ENCODE results near the gene ZBTB7A.

The ZBTB7A gene

DNA sequence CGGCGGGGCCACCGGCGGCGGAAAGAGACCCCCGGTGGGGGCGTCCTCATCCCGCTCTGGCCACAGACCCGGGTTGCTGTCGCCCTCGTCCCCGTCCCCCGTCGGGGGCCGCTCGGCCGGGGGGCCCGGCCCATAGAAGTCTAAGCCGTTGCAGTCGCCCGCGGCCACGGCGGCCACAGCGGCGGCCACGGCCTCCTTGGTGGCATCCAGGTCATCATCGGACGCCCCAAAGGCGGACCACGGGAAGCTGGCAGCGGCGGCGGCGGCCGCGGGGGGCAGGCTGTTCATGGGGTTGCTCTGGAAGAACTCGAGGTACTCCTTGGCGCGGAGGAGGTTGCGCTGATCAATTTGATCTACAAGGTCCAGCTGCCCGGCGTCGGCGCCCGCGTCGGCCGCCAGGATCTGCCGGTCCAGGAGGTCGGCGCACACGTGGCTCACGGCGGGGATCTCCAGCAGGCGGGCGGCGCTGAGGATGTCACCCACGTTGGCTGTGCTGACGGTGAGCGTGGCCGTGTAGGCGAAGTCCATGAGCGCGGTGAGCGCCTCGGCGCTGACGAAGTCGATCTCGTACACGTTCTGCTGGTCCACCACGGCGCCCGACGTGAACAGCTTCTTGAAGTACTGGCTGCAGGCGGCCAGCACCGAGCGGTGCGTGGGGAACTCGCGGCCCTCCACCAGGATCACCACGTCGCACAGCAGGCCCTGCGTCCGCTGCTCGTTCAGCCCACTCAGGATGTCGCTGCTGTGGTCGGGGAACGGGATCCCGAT, 12.1 kb downstream of the ZBTB7A start:
- DNase-seq (ENCODE audit: low read depth, low spot score): no peak

DNA sequence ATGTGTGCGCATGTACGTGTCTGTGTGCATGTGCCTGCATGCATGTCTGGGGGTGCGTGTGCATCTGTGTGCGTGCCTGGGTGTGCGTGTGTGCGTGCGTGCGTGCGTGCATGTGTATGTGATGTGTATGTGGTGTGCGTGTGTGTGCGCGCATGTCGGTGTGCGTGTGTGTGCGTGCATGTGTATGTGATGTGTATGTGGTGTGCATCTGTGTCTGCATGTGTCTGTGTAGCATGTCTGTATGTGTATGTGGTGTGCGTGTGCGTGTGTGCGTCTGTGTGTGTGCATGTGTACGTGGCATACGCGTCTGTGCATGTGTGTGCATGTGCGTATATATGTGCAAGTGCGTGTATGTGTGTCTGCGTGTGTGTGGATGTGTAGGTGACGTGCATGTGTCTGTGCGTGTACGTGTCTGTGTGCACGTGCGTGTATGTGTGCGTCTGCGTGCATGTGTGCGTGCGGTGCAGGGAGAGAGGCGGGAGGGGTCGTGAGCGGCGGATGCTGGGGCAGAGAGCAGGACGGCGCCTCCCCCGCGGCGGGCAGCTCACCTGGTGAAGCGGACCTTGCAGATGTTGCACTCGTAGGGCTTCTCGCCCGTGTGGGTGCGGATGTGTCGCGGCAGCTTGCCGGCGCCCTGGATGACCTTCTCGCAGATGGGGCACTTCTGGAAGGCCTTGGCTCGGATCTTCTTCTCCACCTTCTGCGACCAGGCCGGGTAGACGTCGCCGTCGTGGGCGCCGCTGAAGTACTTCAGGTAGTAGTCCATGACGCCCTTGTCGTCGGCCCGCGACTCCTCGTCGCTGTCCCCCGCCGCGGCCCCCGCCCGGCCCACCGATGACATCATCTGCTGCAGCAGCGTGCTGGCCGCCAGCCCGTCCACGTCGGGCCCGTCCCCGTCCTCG, 13.0 kb downstream of the ZBTB7A start:
- no peak for DNase-seq (ENCODE audit: low read depth, low spot score)

DNA sequence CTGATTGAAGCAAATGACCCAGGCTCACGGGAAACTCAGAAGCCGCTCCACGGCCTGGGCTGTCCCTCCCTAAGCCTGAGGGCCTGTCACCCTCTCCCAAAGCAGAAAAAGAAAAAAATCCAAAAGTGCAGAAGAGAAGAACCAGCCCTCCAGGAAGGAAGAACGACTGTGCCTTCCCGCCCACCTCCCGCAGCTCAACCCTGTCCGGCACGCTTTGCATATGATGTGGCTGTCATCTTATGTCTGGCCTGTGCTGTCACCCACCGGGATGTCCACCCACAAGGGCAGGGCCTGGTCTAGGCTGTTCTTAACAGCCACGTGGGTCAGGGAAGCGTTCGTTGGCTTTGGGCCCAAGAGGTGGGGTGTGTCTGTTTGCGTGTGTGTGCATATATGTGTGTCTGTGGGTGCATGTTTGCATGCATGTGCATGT, 13.7 kb downstream of the ZBTB7A start:
- DNase-seq (ENCODE audit: low read depth, low spot score): no peak

DNA sequence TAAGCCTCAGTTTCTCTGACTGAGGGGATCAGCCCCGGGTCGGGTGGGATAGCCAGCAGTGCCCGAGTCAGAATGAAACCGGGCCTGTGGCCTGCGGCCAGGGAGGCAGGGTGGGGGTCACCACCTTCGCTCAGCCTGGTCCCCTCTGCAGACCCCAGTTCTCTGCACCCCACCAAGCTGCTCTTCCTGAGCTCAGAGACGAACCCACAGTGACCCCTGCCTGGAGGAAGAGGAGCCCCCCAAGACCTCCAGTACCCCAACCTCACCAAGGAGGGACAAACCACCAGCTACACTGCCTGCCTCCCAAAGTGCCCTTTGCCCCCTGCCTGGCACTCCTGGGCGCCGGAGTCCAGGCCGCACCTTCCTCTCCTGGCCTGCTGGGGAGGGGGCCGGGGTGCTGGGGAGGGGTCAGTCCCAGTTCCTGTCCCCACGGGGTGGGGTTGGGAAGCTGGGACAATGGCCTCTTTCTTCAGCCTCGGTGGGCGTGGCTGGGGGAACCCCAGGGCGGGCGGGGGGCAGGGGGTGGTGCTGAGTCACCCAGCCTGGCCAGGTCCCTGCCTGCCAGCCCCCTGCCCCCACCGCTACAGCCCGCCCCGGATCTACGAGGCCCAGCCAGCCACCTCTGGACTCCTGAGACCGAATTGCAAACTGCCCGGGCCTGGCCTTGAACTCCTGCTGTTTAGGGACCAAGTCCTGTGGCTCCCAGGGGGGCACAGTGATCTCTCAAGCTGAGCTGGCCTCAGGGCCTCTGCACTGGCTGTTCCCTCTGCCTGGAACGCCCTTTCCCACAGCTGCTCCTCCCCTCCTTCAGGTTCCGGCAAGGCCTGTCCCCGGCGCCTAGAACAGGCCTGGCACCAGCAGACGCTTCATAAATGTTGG, 14.3 kb downstream of the ZBTB7A start:
- DNase-seq (ENCODE audit: low read depth, low spot score): no peak

DNA sequence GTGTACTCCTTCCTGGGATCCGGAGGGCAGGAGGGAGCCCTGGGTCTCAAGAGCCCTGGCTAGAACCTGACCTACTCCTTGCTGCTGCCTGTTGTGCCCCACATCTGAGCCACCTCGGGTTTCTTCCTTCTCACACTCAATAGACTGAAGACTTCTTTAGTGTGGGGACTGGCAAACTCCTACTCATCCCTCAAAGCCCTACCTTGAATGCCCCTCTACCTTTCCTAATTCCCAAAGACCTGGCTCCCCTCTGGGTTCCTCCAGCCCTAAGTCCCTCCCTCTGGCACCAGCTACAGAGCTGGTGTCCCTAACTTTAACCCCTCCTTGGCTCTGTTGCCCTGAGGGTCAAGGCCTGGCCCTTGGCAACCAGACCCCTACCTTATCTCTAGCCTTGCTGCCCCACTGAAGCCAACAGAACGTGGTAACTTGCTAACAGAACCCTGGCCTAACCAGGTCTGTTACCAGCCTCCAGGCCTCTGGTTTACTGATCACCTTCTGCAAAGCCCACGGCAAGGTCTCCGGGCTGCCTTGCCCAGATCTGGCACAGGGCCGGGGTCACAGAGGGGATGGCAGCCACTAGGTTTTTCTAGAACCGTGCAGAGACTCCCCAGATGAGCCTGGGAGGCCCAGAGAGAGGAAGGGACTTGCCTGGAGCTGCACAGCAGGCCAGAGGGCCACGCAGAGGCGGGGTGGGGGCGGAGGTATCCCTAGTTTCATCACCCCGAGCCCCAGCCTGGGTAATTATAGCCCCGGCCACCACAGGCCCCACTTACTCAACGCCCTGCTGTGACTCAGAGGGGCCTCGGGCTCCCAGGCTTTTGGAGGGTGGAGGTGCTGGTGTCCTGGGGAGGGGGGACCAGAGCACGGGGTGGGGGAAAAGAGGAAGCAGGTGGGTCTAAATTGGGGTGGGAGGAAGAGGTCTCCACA, 15.3 kb downstream of the ZBTB7A start:
- DNase-seq (ENCODE audit: low read depth, low spot score): no peak

DNA sequence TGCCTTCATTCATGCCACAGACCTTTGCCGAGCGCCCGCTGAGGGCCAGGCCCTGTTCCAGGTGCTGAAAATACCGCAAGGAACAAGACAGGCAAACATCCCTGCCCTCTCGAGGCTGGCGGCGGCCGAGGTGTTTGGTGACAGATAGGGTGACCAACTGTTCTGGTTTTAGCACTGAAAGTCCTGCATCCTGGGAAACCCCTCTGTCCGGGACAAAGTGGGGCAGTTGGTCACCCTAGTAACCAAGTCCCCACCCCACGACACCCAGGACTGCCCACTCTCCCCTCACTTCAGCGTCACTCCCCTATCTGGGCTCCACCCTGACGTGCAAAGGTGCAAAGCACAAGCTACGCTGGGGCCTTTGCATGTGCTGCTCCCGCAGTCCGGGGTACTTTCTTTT, 17.3 kb downstream of the ZBTB7A start:
- DNase-seq (ENCODE audit: low read depth, low spot score): no peak

DNA sequence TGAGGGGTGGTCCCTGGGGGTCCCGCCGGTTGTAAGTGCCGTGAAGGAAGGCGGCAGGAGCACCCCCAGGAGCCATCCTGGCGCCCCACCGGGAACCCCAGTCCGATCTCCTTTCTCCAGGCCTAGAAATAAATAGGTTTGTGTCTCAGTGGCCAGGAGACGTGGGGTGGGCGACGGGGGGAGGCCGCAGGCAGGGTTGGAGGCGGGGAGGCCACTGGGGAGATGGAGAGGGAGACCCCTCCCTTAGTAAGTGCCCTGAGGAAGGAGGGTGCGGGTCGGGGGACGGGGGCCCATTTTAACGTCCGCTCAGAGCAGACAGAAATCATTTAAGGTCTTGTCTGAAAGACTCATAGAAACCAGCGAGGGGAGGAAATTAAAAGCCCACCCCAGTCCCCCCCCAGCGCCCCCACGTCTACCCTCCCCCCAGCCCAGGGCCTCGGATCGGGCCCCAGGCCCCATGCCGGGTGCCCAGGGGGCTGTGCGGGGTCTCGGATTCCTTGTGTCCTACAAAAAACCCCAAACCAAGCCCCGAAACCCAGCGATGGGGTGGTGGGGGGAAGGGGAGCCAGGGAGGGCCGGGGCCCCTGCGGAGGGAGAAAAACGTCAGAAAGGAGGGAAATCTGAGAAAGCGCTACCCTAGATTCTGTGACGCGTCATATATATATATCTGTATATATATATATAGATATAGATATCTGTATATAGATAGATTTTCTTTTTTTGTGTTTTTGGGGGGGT, 19.6 kb downstream of the ZBTB7A start:
- DNase-seq (ENCODE audit: low read depth, low spot score): no peak

DNA sequence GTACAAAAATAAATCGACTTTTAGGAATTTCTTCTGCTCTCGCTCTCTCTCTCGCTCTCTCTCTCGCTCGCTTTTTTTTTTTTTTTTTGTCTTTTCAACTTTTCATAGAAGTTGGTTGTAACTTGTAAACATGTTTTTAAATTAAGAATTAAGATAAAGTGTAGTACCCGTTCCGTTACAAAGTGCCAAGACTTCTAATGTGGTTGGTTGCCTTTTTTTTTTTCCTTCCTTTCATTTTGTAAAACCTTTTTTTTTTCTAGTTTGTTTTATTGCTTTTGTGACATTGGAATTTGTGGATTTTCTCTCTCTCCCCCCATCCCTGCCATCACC, 20.4 kb downstream of the ZBTB7A start:
- no peak for DNase-seq (ENCODE audit: low read depth, low spot score)

DNA sequence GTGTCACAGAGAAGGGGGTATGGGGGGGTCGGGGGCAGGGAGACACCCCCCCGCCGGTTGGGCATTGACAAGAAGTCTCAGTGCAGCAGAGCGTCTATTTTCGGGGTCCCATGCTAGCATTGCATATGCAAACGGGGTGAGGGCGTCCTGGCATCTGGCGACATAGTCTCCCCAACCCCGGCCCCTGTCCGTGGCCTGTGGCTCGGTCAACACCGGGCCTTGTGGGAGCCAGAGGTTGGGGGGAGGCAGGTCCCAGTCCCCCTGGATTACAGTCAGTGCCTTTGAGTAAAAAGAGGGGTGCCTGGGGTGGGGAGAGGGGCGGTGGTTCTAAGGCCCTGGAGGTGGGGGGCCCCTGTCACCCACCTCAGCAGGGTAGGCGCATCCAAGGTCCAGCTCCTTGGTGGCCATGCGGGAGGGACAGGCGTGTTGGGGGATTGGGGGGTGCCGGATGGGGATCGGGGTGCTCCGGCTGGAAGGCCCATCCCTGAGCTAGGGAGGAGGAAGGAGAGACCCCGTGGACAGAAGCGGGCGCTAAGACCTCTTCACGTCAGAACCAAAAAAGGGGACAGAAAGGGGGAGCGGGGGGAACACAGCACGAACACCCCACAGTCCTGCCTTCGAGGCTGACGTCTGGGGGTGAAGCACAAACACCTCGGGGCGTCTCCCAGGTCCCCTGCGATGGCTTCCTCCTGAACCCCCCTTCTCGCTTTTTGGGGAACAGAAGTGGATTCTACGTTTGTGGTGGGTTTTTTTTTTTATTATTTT, 20.9 kb downstream of the ZBTB7A start:
- DNase-seq (ENCODE audit: low read depth, low spot score): no peak

DNA sequence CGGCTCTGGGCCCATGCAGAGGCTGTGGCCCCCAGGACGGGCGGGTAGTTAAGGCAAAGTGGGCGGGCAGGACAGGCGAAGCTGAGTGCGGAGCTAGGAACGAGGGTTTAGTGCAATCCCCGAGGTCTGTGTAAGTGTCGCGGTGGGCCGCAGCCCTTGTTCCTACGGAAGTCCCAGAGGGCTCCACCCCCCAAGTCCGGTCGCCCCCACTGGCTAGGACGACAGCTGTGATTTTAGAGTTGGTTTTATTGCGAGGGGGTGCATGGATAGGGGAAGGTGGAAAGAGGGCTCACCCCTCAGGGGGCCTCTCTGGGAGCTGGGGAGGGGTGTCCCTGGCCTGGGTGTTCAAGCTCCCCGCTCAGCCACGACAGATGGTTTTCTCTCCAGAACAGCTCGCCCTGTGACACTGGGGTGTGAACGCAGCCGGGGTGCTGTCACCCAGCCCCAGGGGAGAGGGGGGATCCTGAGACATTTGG, 21.7 kb downstream of the ZBTB7A start:
- DNase-seq (ENCODE audit: low read depth, low spot score): no peak

DNA sequence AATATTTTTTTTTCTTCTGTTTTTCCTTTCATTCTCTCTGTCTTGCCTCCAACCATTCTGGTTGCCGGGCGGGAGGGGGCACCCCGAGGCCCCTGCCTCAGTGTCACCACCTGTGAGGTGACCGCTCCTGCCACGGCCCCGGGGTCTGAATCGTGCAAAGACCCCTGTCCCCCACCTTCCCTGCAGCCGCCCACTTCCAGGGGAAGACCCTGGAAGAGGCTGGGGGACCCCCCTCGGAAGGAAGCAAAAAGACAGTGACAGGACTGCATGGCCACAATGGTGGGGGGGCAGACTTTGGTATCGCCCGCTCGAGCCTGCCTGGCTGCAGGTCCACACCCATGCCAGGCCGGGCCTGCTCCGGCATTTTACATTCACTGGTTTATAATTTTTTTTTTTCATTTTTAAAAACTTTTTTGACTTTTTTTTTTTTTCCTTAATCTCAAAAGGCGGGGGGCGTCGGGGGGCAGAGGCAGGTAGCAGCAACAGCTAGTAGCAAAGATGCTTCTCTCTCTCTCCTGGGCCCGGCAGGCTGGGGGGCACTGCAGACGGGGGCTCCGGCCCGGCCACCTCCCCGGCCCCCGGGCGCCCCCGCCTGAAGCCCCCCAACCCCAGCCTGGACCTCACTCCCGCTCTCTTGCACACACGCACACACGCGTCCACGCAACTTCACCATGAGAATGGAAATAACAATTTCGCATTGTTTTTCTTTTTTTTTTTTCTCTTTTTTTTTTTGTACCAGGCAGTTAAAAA, 22.6 kb downstream of the ZBTB7A start:
- DNase-seq (ENCODE audit: low read depth, low spot score): no peak

DNA sequence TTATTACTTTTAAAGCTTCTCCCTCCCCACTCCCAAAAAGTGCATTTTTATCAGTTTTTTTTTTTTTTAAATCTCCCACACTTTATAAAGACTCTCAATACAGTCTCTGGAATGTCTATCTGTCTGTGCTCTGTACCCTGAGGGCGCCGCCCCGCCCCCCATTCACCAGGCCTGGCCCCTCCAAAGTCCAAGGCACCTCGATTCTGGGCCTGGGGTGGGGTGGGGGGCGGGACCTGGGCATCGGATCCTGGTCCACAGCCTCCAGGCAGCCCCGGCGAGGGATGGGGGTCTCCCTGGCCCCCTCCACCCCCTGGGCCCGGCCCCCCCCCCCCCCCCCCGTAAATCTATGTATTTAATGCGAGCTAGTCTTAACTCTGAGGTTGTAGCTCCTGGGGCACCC, 23.3 kb downstream of the ZBTB7A start:
- DNase-seq (ENCODE audit: low read depth, low spot score): no peak

DNA sequence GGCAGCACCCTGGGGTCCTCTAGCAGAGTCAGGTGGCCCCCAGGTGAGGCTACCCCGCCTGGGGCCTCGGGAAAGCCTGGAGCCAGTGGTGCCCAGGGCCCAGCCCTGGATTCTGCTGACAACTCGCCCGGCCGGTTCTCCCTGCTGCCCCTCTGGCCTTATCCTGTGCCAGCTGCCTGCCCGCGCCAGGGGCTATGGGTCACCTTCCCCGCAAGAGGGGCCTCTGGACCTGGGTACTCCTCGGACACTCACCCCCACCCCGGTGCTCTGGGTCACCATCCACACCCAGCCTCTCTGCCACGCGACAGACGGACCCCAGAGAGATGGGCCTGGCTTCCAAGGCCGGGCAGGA, 24.0 kb downstream of the ZBTB7A start:
- no peak for DNase-seq (ENCODE audit: low read depth, low spot score)

DNA sequence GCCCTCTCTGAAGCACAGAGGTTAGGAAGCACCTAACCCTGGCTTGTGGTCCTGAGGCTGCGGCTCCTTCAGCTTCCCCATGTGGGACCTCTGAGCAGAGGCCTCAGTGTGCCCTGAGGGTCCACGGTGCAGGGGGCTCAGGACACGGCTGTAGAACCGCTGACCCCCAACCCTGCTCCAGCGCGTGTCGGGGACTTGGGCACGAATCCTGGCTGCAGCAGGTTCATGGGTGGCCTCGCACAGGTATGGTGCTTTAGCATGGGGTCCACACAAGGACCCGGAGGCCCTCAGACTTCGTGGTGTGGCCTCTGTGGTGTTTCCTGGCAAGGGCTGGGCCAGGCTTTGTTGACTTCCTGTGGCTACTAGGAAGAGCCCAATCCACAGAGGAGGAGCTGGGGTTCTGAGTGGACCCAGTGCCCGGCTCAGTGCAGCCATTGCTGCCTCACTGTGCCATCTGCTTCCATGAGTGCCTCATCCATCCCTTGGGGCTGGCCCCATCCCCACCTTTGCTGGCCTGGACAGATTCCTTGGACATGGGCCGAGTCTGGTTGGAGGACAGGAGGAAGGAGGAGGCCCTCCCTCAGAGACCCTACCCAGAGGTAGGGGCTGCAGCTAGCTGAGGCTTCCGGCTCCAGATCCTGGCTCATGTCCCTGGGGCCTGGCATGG, 24.5 kb downstream of the ZBTB7A start:
- no peak for DNase-seq (ENCODE audit: low read depth, low spot score)

DNA sequence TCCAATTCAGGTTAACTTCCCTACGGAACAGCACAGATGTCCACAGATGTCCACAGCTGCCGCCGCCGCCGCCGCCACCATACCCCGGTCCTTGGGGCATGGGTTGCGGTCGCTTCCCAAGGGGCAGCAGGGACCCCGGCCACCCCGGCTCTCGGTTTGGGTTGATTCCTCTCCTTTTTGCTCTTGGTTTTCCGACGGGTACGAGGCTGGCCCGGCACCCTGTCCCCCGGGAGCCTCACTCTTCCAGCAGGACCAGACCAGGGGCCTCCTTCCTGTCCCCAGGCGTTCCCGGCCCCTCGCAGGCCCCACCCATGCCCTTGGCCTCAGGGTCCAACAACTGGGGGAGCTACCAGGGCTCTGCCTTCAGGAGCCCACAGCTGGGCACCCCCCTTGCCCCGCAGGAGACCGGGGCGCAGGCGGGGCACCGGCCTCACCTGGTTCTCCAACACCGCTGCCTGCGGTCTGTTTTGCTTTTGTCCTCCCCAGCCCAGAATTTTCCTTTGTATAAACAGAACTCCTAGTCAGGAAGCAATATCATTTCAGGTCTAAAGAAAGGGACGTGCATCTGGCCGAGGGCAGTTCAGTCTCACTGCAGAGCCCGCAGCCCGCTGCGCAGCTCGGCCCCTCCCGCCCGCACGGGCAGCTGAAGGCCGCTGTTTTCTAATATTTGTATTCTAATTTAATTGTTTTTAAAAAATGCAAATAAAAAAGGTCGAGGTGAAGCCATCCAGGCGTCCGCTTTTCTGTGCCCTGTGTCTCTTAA, 27.9 kb downstream of the ZBTB7A start:
- no peak for DNase-seq (ENCODE audit: low read depth, low spot score)

DNA sequence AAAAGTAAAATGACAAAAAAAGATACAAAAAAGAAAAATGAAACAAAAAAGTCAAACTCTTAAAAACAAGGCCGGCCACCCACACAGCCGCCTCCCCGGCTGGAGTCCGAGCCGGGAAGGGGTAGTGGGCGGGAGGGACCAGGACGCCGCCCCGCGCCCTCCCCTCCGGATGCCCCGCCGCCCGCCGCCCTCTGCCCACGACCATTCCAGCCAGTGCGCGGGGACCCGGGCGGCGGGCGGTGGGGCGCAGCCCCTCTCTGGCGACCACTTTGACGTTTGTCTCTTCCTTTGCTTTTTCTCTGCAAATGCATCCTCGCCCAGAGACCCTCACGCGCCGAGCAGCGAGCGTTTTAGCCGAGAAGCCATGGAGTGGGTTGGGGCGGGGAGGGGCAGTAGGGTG, 28.6 kb downstream of the ZBTB7A start:
- DNase-seq (ENCODE audit: low read depth, low spot score): no peak

DNA sequence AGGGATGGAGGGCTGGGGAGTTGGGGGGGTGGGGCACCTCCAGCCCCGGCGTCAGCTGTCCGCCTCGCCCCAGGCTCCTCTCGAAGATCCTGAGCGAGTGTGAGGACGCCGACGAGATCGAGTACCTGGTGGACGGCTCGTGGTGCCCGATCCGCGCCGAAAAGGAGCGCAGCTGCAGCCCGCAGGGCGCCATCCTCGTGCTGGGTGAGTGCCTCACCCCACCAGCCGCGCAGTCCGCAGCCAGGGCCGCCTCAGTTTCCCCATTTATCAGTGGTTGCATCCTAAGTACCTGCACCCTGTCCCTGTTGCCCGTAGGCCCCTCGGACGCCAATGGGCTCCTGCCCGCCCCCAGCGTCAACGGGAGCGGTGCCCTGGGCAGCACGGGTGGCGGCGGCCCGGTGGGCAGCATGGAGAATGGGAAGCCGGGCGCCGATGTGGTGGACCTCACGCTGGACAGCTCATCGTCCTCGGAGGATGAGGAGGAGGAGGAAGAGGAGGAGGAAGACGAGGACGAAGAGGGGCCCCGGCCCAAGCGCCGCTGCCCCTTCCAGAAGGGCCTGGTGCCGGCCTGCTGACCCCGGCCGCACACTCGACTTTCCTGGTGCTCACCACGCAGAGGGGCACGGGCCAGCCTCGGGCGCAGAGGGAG, 29.3 kb downstream of the ZBTB7A start:
- DNase-seq (ENCODE audit: low read depth, low spot score): no peak

Measured in iPS DF 19.7 (cell line).